CD4-positive, alpha-beta memory T cell (primary cell): ENCODE results near the gene FAM9C. TPM values are rescaled to one million over a fixed set of nuclear protein-coding genes. Genes with fewer than 3 reads are reported as not detected.
A peak's percentile ranks its signal among the peaks of the same experiment; 100 is the strongest.

Experiments
- CTCF ChIA-PET: fragments of 350-600 bp; sonication (Branson Sonifier 250); formaldehyde crosslinking; loops from one replicate; lab custom pipeline; 2021; ENCODE audit warnings: inconsistent platforms; ENCODE audit not compliant: partially characterized antibody; lab: Charles Lee
- POLR2A ChIA-PET: fragments of 350-600 bp; sonication (Branson Sonifier 250); formaldehyde crosslinking; loops from one replicate; lab custom pipeline; 2021; ENCODE audit not compliant: partially characterized antibody; lab: Charles Lee
- DNase-seq, 5 donors: peaks; one replicate each; pipeline versions ENCODE4 v3.0.0 to v3.0.0-alpha.2; 2020 to 2022; ENCODE audit warnings: mixed read lengths in 1 of 5
- H3K27ac ChIP-seq: one replicate; pipeline ENCODE4 v1.7.0; 2013; ENCODE audit warnings: low read depth, low read length
- H3K27me3 ChIP-seq: 2 replicates; pipeline ENCODE4 v1.7.0; 2013; ENCODE audit warnings: mild to moderate bottlenecking, low read length, moderate library complexity; ENCODE audit not compliant: insufficient read depth
- H3K36me3 ChIP-seq: 2 replicates; pipeline ENCODE4 v1.7.0; 2013; ENCODE audit warnings: mild to moderate bottlenecking, low read length, moderate library complexity; ENCODE audit not compliant: insufficient read depth
- H3K4me1 ChIP-seq: 2 replicates; pipeline ENCODE4 v1.7.0; 2013; ENCODE audit warnings: mild to moderate bottlenecking, low read length, moderate library complexity; ENCODE audit not compliant: insufficient read depth
- H3K4me3 ChIP-seq, 2 donors: one replicate each; pipeline ENCODE4 v1.7.0; 2013; ENCODE audit warnings: low read length in 2 of 2, mild to moderate bottlenecking in 1 of 2
- H3K9me3 ChIP-seq, 2 donors: one replicate each; pipeline ENCODE4 v1.7.0; 2013; ENCODE audit warnings: low read length in 2 of 2, control low read depth in 1 of 2; ENCODE audit not compliant: control insufficient read depth in 1 of 2
- H3K27ac Mint-ChIP-seq, 7 donors: one replicate each; pipeline ENCODE4 v1.8.0; 2020 to 2021; ENCODE audit warnings: mixed read lengths in 7 of 7, mild to moderate bottlenecking in 6 of 7, inconsistent platforms in 3 of 7, moderate library complexity in 3 of 7
- H3K27me3 Mint-ChIP-seq, 2 donors: one replicate each; pipeline ENCODE4 v1.8.0; 2020 to 2021; ENCODE audit warnings: mixed read lengths in 2 of 2
- H3K36me3 Mint-ChIP-seq, 2 donors: one replicate each; pipeline ENCODE4 v1.8.0; 2020 to 2021; ENCODE audit warnings: mixed read lengths in 2 of 2, inconsistent platforms in 1 of 2, mild to moderate bottlenecking in 1 of 2
- H3K4me1 Mint-ChIP-seq, 4 donors: one replicate each; pipeline ENCODE4 v1.8.0; 2020 to 2021; ENCODE audit warnings: mixed read lengths in 4 of 4, mild to moderate bottlenecking in 1 of 4
- H3K4me3 Mint-ChIP-seq, 8 donors: one replicate each; pipeline ENCODE4 v1.8.0; 2020 to 2021; ENCODE audit warnings: mixed read lengths in 8 of 8, mild to moderate bottlenecking in 7 of 8, moderate library complexity in 6 of 8, inconsistent platforms in 3 of 8
- H3K9me3 Mint-ChIP-seq, 8 donors: one replicate each; pipeline ENCODE4 v1.8.0; 2020 to 2021; ENCODE audit warnings: mixed read lengths in 8 of 8, mild to moderate bottlenecking in 5 of 8, inconsistent platforms in 3 of 8, moderate library complexity in 1 of 8
- intact Hi-C: fragments of 100-400 bp; cut with micrococcal nuclease; formaldehyde crosslinking; loops from one replicate; pipeline ENCODE4 v1.15.1; 2023
- polyA plus RNA-seq, 2 donors: library from polyadenylated mRNA; unstranded; fragments of 300-500 nt; fragmentation: Illumina TruSeq; gene quantifications; one replicate each; pipeline ENCODE4 v1.2.3, GENCODE V29; 2021
- total RNA-seq, 2 experiments: library from RNA; stranded (reverse); gene quantifications; one replicate each; pipeline ENCODE4 v1.2.3, GENCODE V29; 2021

The FAM9C gene
- total and polyA plus RNA-seq, 4 experiments from 2014 or later, result 0.34 TPM; not detected in 3

- no peak overlapping the region for H3K4me3 ChIP-seq
- Mint-ChIP-seq H3K36me3 (peaks cover 0 to 5% of the 10 kb centered on the region in 2 donors), H3K27me3 (no peaks in the 10 kb centered on the region), H3K4me3 (peak overlapping the region in 2 of 8 donors; percentile 9 to 15), H3K27ac (peak overlapping the region; percentile 24 to 89 (median 77)), H3K9me3 (peaks cover 0 to 2% (median 0%) of the 10 kb centered on the region in 8 donors), H3K4me1 (peaks cover 34 to 71% (median 52%) of the 10 kb centered on the region in 4 donors)
- H3K4me1 ChIP-seq, result peaks cover 74% of the 10 kb centered on the region
- POLR2A ChIA-PET, result interaction anchor here (0.9 to 8.3 kb wide), 8 partner anchors 18 to 73 kb away, joined by 3 to 220 read pairs (median 6); partner anchors contain the start of gene TMSB4X
- H3K27me3 ChIP-seq, result no peaks in the 10 kb centered on the region
- DNase-seq, result no peak
- H3K9me3 ChIP-seq, result no peaks in the 10 kb centered on the region
- intact Hi-C loops, result no loop called here
- no peak overlapping the region for H3K27ac ChIP-seq
- no peaks in the 10 kb centered on the region for H3K36me3 ChIP-seq
- CTCF ChIA-PET, result interaction anchor here (1.0 to 3.2 kb wide), 2 partner anchors 44 to 101 kb away, joined by 3 to 12 read pairs; no protein-coding TSS in a partner anchor
Measured at GRCh38 chrX:13048280-13048679, 3.9 kb upstream of the FAM9C start.

- ChIA-PET POLR2A (interaction anchor here (0.9 to 8.3 kb wide), 8 partner anchors 17 to 73 kb away, joined by 3 to 220 read pairs (median 6); partner anchors contain the start of gene TMSB4X), CTCF (interaction anchor here (1.0 to 3.2 kb wide), 2 partner anchors 45 to 101 kb away, joined by 3 to 12 read pairs; no protein-coding TSS in a partner anchor)
- Histone ChIP-seq H3K4me1 (peaks cover 69% of the 10 kb centered on the region), H3K36me3 (no peaks in the 10 kb centered on the region), H3K9me3 (no peaks in the 10 kb centered on the region), H3K4me3 (no peak overlapping the region), H3K27me3 (no peaks in the 10 kb centered on the region), H3K27ac (no peak overlapping the region)
- Mint-ChIP-seq H3K4me3 (peak overlapping the region in 2 of 8 donors; percentile 33 to 38), H3K4me1 (peaks cover 31 to 69% (median 51%) of the 10 kb centered on the region in 4 donors), H3K9me3 (peaks cover 0 to 2% (median 0%) of the 10 kb centered on the region in 8 donors), H3K27ac (peak overlapping the region in 6 of 7 donors; percentile 17 to 82 (median 36)), H3K36me3 (peaks cover 0 to 5% of the 10 kb centered on the region in 2 donors), H3K27me3 (no peaks in the 10 kb centered on the region)
- intact Hi-C loops, result no loop called here
- DNase-seq, result no peak
Measured at GRCh38 chrX:13047759-13048158, 3.3 kb upstream of the FAM9C start.

- no peak for DNase-seq
- ChIA-PET CTCF (interaction anchor here (0.7 to 1.4 kb wide), 2 partner anchors 40 to 44 kb away, joined by 3 to 5 read pairs; no protein-coding TSS in a partner anchor), POLR2A (interaction anchor here (0.7 to 1.1 kb wide), 5 partner anchors 16 to 44 kb away, joined by 3 to 5 read pairs (median 3); no protein-coding TSS in a partner anchor)
- Mint-ChIP-seq H3K9me3 (peaks cover 0 to 2% (median 0%) of the 10 kb centered on the region in 8 donors), H3K27ac (peak overlapping the region in 3 of 7 donors; percentile 27 to 70 (median 64)), H3K4me3 (peak overlapping the region in 2 of 8 donors; percentile 25 to 26), H3K4me1 (peaks cover 23 to 63% (median 45%) of the 10 kb centered on the region in 4 donors), H3K36me3 (peaks cover 0 to under 1% of the 10 kb centered on the region in 2 donors), H3K27me3 (no peaks in the 10 kb centered on the region)
- H3K27ac ChIP-seq, result no peak overlapping the region
- no peaks in the 10 kb centered on the region for H3K27me3 ChIP-seq
- no peaks in the 10 kb centered on the region for H3K9me3 ChIP-seq
- intact Hi-C loops, result no loop called here
- no peaks in the 10 kb centered on the region for H3K36me3 ChIP-seq
- no peak overlapping the region for H3K4me3 ChIP-seq
- H3K4me1 ChIP-seq, result peaks cover 60% of the 10 kb centered on the region
Measured at GRCh38 chrX:13046141-13046855, 1.9 kb upstream of the FAM9C start.

GRCh38 chrX:13043938-13044337 is 482 bp downstream of the FAM9C start:
- Mint-ChIP-seq H3K27me3 (no peaks in the 10 kb centered on the region), H3K4me1 (peaks cover 19 to 52% (median 34%) of the 10 kb centered on the region in 4 donors), H3K4me3 (no peak overlapping the region), H3K9me3 (no peaks in the 10 kb centered on the region), H3K27ac (no peak overlapping the region), H3K36me3 (no peaks in the 10 kb centered on the region)
- Histone ChIP-seq H3K27me3 (no peaks in the 10 kb centered on the region), H3K4me1 (peaks cover 39% of the 10 kb centered on the region), H3K36me3 (no peaks in the 10 kb centered on the region), H3K9me3 (no peaks in the 10 kb centered on the region), H3K4me3 (no peak overlapping the region), H3K27ac (no peak overlapping the region)
- CTCF ChIA-PET, result no interaction called here
- intact Hi-C loops, result no loop called here
- no peak for DNase-seq
- POLR2A ChIA-PET, result interaction anchor here (0.9 to 3.2 kb wide), 6 partner anchors 13 to 66 kb away, joined by 3 to 15 read pairs (median 6); no protein-coding TSS in a partner anchor

GRCh38 chrX:13043138-13043537 is 1.3 kb downstream of the FAM9C start:
- no peak overlapping the region for H3K27ac Mint-ChIP-seq
- H3K9me3 Mint-ChIP-seq, result no peaks in the 10 kb centered on the region
- ChIA-PET CTCF (interaction anchor here (1.8 to 2.3 kb wide), 2 partner anchors 49 to 92 kb away, joined by 5 to 11 read pairs; no protein-coding TSS in a partner anchor), POLR2A (interaction anchor here (1.0 to 3.2 kb wide), 8 partner anchors 11 to 65 kb away, joined by 3 to 15 read pairs (median 6); no protein-coding TSS in a partner anchor)
- H3K4me3 ChIP-seq, result no peak overlapping the region
- H3K4me1 ChIP-seq, result peaks cover 31% of the 10 kb centered on the region
- DNase-seq, result no peak
- no peaks in the 10 kb centered on the region for H3K27me3 ChIP-seq
- H3K9me3 ChIP-seq, result no peaks in the 10 kb centered on the region
- no peaks in the 10 kb centered on the region for H3K36me3 Mint-ChIP-seq
- H3K27me3 Mint-ChIP-seq, result no peaks in the 10 kb centered on the region
- H3K27ac ChIP-seq, result no peak overlapping the region
- intact Hi-C loops, result no loop called here
- no peak overlapping the region for H3K4me3 Mint-ChIP-seq
- peaks cover 14 to 45% (median 27%) of the 10 kb centered on the region in 4 donors for H3K4me1 Mint-ChIP-seq
- no peaks in the 10 kb centered on the region for H3K36me3 ChIP-seq

GRCh38 chrX:13036896-13037295 is 7.5 kb downstream of the FAM9C start:
- Histone ChIP-seq H3K4me3 (no peak overlapping the region), H3K9me3 (no peaks in the 10 kb centered on the region), H3K36me3 (no peaks in the 10 kb centered on the region), H3K27me3 (no peaks in the 10 kb centered on the region), H3K4me1 (no peaks in the 10 kb centered on the region), H3K27ac (no peak overlapping the region)
- ChIA-PET CTCF (no interaction called here), POLR2A (no interaction called here)
- H3K27me3 Mint-ChIP-seq, result no peaks in the 10 kb centered on the region
- intact Hi-C loops, result loop anchor here (5.0 kb wide), 1 partner anchor 35 kb away; no protein-coding TSS in a partner anchor
- peak overlapping the region in 2 of 7 donors; percentile 11 to 59 for H3K27ac Mint-ChIP-seq
- no peak for DNase-seq
- H3K4me3 Mint-ChIP-seq, result no peak overlapping the region
- H3K9me3 Mint-ChIP-seq, result no peaks in the 10 kb centered on the region
- H3K4me1 Mint-ChIP-seq, result peaks cover under 1 to 20% (median 4%) of the 10 kb centered on the region in 4 donors
- H3K36me3 Mint-ChIP-seq, result no peaks in the 10 kb centered on the region

- H3K9me3 ChIP-seq, result no peaks in the 10 kb centered on the region
- Mint-ChIP-seq H3K27ac (no peak overlapping the region), H3K9me3 (no peaks in the 10 kb centered on the region), H3K4me3 (no peak overlapping the region), H3K4me1 (peaks cover 19 to 40% (median 30%) of the 10 kb centered on the region in 4 donors), H3K27me3 (no peaks in the 10 kb centered on the region), H3K36me3 (no peaks in the 10 kb centered on the region)
- no peak overlapping the region for H3K4me3 ChIP-seq
- H3K4me1 ChIP-seq, result peaks cover 36% of the 10 kb centered on the region
- DNase-seq, result no peak
- no peak overlapping the region for H3K27ac ChIP-seq
- POLR2A ChIA-PET, result interaction anchor here (1.2 to 13.7 kb wide), 3 partner anchors 18 to 58 kb away, joined by 3 to 218 read pairs (median 3); partner anchors contain the start of gene TMSB4X
- intact Hi-C loops, result no loop called here
- CTCF ChIA-PET, result no interaction called here
- H3K36me3 ChIP-seq, result no peaks in the 10 kb centered on the region
- no peaks in the 10 kb centered on the region for H3K27me3 ChIP-seq
Measured at GRCh38 chrX:13033193-13033592, 11.2 kb downstream of the FAM9C start.
